ENCODE data around the gene XRCC6.
"Not testable (repeated sequence)": the region's sequence is repeated elsewhere in the genome, so short reads cannot be mapped to it uniquely, and the experiment has no call there.

The XRCC6 gene

GRCh38 chr22:41650821-41651220 is 29.7 kb downstream of the XRCC6 start:
- DNase-seq (ENCODE audit: low spot score): no peak

- DNase-seq (ENCODE audit: low spot score): no peak
Measured at GRCh38 chr22:41654322-41654721, 33.2 kb downstream of the XRCC6 start.

- no peak for DNase-seq (ENCODE audit: low spot score)
Measured at GRCh38 chr22:41656556-41656955, 35.5 kb downstream of the XRCC6 start.

GRCh38 chr22:41657709-41658108 is 36.6 kb downstream of the XRCC6 start:
- DNase-seq (ENCODE audit: low spot score): no peak

- no peak for DNase-seq (ENCODE audit: low spot score)
Measured at GRCh38 chr22:41658869-41659268, 37.8 kb downstream of the XRCC6 start.

- DNase-seq (ENCODE audit: low spot score): no peak
Measured at GRCh38 chr22:41659941-41660340, 38.8 kb downstream of the XRCC6 start.

- no peak for DNase-seq (ENCODE audit: low spot score)
Measured at GRCh38 chr22:41660416-41660815, 39.3 kb downstream of the XRCC6 start.

GRCh38 chr22:41661088-41661487 is 40.0 kb downstream of the XRCC6 start:
- no peak for DNase-seq (ENCODE audit: low spot score)

- no peak for DNase-seq (ENCODE audit: low spot score)
Measured at GRCh38 chr22:41661713-41662112, 40.6 kb downstream of the XRCC6 start.

GRCh38 chr22:41663594-41663993 is 42.5 kb downstream of the XRCC6 start:
- DNase-seq (ENCODE audit: low spot score): not testable (repeated sequence)

- no peak for DNase-seq (ENCODE audit: low spot score)
Measured at GRCh38 chr22:41664490-41664889, 43.4 kb downstream of the XRCC6 start.

GRCh38 chr22:41664951-41665350 is 43.9 kb downstream of the XRCC6 start:
- no peak for DNase-seq (ENCODE audit: low spot score)

GRCh38 chr22:41668971-41669911 is 48.1 kb downstream of the XRCC6 start:
- peak; percentile 26 for DNase-seq (ENCODE audit: low spot score)

GRCh38 chr22:41672096-41672495 is 51.0 kb downstream of the XRCC6 start:
- not testable (repeated sequence) for DNase-seq (ENCODE audit: low spot score)

GRCh38 chr22:41672780-41673509 is 51.9 kb downstream of the XRCC6 start:
- no peak for DNase-seq (ENCODE audit: low spot score)

GRCh38 chr22:41674846-41675340 is 53.8 kb downstream of the XRCC6 start:
- no peak for DNase-seq (ENCODE audit: low spot score)

- no peak for DNase-seq (ENCODE audit: low spot score)
Measured at GRCh38 chr22:41676134-41676533, 55.0 kb downstream of the XRCC6 start.

GRCh38 chr22:41681616-41682015 is 60.5 kb downstream of the XRCC6 start:
- DNase-seq (ENCODE audit: low spot score): no peak

GRCh38 chr22:41682033-41682807 is 61.1 kb downstream of the XRCC6 start:
- peak; percentile 53 for DNase-seq (ENCODE audit: low spot score)

- DNase-seq (ENCODE audit: low spot score): no peak
Measured at GRCh38 chr22:41683052-41683451, 62.0 kb downstream of the XRCC6 start.

GRCh38 chr22:41683616-41684015 is 62.5 kb downstream of the XRCC6 start:
- no peak for DNase-seq (ENCODE audit: low spot score)

- no peak for DNase-seq (ENCODE audit: low spot score)
Measured at GRCh38 chr22:41684194-41684593, 63.1 kb downstream of the XRCC6 start.
